ENCODE measurements around the gene APP. TPM values are rescaled to one million over a fixed set of nuclear protein-coding genes. Genes with fewer than 3 reads are reported as not detected.

The APP gene
- total RNA-seq, 2 donors from 2014 or later, result 506 to 721 TPM

DNA sequence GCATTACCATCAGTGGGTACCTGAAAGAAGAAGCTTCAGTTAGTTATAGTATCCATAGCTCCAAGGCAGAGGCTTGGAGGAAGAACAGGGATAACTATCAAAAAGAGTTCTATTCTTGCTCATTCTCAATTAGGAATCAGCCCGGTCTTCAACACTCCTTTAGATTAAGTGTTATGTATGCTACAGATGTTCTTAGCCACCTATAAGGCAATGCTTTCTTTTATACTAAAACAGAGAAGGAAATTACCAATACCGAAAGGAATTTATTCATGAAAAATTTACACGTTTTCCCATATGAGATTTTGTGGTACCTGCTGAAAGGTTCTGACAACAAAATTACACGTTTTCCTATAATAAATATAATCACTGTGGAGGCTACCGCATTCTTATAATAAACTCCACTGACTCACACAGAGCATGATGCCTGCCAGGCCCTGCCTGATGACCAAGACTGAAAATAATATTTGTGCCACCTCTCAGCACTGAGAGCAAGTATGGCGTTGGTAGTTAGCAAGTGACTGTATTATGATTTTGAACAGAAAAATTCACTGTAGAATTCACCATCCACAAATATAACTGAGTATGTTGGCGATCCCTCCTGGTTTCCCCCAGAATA, 58.3 kb downstream of the APP start:
- no peak overlapping the region for H3K4me3 ChIP-seq
- H3K27ac ChIP-seq, result no peak overlapping the region
- H3K36me3 ChIP-seq, result no peaks in the 10 kb centered on the region
- intact Hi-C loops (cut with DNase I), result no loop called here
- H3K27me3 ChIP-seq, result no peaks in the 10 kb centered on the region
- no peak for DNase-seq
- H3K4me1 ChIP-seq, result no peaks in the 10 kb centered on the region
- H3K9me3 ChIP-seq, result no peaks in the 10 kb centered on the region
- TF ChIP-seq, protein P1, sequence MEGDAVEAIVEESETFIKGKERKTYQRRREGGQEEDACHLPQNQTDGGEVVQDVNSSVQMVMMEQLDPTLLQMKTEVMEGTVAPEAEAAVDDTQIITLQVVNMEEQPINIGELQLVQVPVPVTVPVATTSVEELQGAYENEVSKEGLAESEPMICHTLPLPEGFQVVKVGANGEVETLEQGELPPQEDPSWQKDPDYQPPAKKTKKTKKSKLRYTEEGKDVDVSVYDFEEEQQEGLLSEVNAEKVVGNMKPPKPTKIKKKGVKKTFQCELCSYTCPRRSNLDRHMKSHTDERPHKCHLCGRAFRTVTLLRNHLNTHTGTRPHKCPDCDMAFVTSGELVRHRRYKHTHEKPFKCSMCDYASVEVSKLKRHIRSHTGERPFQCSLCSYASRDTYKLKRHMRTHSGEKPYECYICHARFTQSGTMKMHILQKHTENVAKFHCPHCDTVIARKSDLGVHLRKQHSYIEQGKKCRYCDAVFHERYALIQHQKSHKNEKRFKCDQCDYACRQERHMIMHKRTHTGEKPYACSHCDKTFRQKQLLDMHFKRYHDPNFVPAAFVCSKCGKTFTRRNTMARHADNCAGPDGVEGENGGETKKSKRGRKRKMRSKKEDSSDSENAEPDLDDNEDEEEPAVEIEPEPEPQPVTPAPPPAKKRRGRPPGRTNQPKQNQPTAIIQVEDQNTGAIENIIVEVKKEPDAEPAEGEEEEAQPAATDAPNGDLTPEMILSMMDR (IDR thresholded peaks at IDR 0.05), result no peak
- H3K9ac ChIP-seq (ENCODE audit: low read depth in 2 of 2, low read length in 2 of 2), result no peak overlapping the region

DNA sequence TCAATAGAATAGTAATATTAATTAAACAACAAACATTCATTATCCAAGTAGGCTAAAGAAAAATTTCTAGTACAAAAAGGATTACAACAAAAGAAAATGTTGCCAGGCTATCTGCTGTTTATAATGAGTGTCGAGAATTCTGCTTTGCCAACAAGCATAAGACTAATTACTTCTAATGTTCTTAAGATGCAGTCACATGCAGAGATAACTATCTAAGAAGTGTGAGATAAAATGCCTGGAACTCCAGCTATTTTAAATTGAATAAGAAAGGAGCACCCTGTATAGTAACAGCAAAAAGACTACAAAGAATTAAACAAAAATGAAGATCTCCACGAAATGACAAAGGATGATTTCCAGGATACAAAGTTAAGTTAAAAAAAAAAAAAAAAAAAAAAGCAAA, 59.9 kb downstream of the APP start:
- no peaks in the 10 kb centered on the region for H3K4me1 ChIP-seq
- H3K4me3 ChIP-seq, result no peak overlapping the region
- no peaks in the 10 kb centered on the region for H3K27me3 ChIP-seq
- H3K9ac ChIP-seq (ENCODE audit: low read depth in 2 of 2, low read length in 2 of 2), result no peak overlapping the region
- no peak overlapping the region for H3K27ac ChIP-seq
- DNase-seq, result no peak
- intact Hi-C loops (cut with DNase I), result no loop called here
- TF ChIP-seq, protein P1 (IDR thresholded peaks at IDR 0.05), result no peak
- no peaks in the 10 kb centered on the region for H3K9me3 ChIP-seq
- no peaks in the 10 kb centered on the region for H3K36me3 ChIP-seq

DNA sequence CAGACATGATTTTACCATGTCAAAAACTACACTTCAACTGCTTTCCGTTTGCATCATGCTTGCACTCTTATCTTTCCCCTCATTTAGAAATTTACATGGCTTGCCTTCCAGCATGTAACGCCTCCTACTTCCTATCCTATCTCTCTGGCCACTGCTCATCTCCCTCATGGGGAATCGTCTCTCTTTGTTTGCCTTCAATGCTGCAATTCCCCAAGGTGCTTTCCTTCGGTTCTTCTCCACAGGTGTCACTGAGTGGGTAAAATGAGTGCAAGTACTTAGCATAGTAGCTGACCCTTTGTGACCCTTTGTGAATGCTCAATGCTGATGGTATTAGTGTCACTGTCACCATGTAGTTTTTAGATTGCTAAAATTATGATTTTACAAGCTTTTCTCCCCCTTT, 63.1 kb downstream of the APP start:
- Histone ChIP-seq H3K4me1 (no peaks in the 10 kb centered on the region), H3K27ac (no peak overlapping the region), H3K36me3 (no peaks in the 10 kb centered on the region), H3K27me3 (no peaks in the 10 kb centered on the region), H3K9ac (ENCODE audit: low read depth in 2 of 2, low read length in 2 of 2) (no peak overlapping the region), H3K4me3 (no peak overlapping the region), H3K9me3 (no peaks in the 10 kb centered on the region)
- intact Hi-C loops (cut with DNase I), result no loop called here
- DNase-seq, result no peak
- TF ChIP-seq, protein P1 (IDR thresholded peaks at IDR 0.05), result no peak

DNA sequence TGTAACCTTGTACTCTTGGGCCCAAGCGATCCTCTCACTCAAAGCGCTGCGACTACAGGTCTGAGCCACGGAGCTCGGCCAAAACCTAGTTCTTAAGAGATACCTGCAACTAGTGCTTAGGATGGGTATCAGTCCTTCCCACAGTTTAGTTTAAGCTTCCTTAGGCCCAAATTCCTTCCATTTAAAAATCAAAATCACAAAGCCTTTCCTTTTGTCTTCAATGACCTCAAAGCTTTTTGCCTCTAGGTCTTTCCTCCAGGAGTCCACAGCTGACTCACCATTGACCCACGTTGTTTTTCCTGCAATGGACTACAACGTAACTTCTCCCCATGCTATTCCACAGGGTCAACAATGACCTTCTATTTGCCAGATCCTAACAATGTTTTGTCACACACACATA, 64.0 kb downstream of the APP start:
- H3K4me3 ChIP-seq, result no peak overlapping the region
- no peaks in the 10 kb centered on the region for H3K9me3 ChIP-seq
- intact Hi-C loops (cut with DNase I), result no loop called here

DNA sequence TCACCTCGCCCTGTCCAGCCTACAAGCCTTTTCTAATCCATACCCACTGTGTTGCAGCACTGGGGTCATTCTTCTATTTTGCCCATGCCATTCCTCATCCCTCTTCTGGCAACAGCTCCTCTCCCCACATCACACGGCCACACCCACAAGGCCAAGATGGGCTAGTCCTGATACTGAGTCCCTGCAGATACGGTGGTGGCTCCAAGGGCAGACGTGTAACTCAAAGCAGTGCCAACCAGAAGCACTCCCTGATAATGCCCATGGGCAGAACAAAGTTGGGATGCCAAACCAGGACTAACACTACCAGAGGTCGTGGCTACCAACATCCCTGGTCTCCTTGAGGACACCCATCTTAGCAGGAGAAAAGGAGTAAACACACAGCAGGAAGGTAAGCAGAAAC, 64.8 kb downstream of the APP start:
- H3K36me3 ChIP-seq, result no peaks in the 10 kb centered on the region
- no peak overlapping the region for H3K4me3 ChIP-seq
- H3K9ac ChIP-seq (ENCODE audit: low read depth in 2 of 2, low read length in 2 of 2), result no peak overlapping the region
- H3K27ac ChIP-seq, result no peak overlapping the region
- H3K4me1 ChIP-seq, result no peaks in the 10 kb centered on the region
- H3K27me3 ChIP-seq, result no peaks in the 10 kb centered on the region
- TF ChIP-seq, protein P1 (IDR thresholded peaks at IDR 0.05), result no peak
- intact Hi-C loops (cut with DNase I), result no loop called here
- DNase-seq, result no peak
- H3K9me3 ChIP-seq, result no peaks in the 10 kb centered on the region

More for the DNA sequence above, 64.0 kb downstream of the APP start:
- no peaks in the 10 kb centered on the region for H3K4me1 ChIP-seq
- no peak for DNase-seq
- no peak overlapping the region for H3K9ac ChIP-seq (ENCODE audit: low read depth in 2 of 2, low read length in 2 of 2)
- TF ChIP-seq, protein P1 (IDR thresholded peaks at IDR 0.05), result no peak
- H3K27ac ChIP-seq, result no peak overlapping the region
- H3K36me3 ChIP-seq, result no peaks in the 10 kb centered on the region
- no peaks in the 10 kb centered on the region for H3K27me3 ChIP-seq

Measured in colonic mucosa (tissue), 4 donors.